ENCODE results near the gene SCEL.

The SCEL gene

GRCh38 chr13:77579959-77580358 lies 44.5 kb downstream of the SCEL start:
- FAIRE-seq (no peak), DNase-seq (ENCODE audit: insufficient read length) (no peak)
- TF ChIP-seq TAF1 (IDR thresholded peaks at IDR 0.05; ENCODE audit: borderline replicate concordance, low read depth, low read length) = no peak
- TF ChIP-seq POLR2AphosphoS5 (IDR thresholded peaks at IDR 0.05; ENCODE audit: low read depth, low read length) = no peak
- TF ChIP-seq POLR2A (IDR thresholded peaks at IDR 0.05; ENCODE audit: low read depth, low read length) = no peak

GRCh38 chr13:77580748-77581147 lies 45.2 kb downstream of the SCEL start:
- TF ChIP-seq POLR2AphosphoS5 (IDR thresholded peaks at IDR 0.05; ENCODE audit: low read depth, low read length) (no peak), TAF1 (IDR thresholded peaks at IDR 0.05; ENCODE audit: borderline replicate concordance, low read depth, low read length) (no peak), POLR2A (IDR thresholded peaks at IDR 0.05; ENCODE audit: low read depth, low read length) (no peak)
- FAIRE-seq (no peak), DNase-seq (ENCODE audit: insufficient read length) (no peak)

DNA sequence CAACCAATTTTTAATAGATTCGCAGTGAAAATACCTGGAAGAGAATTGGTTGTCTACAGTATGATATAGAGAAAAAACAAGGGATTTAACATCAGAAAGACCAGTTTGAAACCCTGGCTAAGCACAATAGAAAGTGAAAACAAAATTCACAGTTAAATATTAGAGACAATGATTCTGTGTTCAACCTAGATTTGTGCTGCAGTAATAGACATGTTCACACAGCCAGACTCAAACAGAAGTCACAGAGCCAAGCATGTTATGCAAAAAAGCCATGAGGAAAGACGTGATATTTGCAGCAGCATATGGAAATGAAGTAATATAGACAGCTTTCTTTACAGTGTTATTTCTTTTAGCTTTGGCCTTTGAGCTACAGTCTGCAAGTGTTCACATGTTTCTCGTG lies 48.1 kb downstream of the SCEL start:
- FAIRE-seq = peak; percentile 24
- DNase-seq (ENCODE audit: insufficient read length) = no peak
- no peak for TF ChIP-seq POLR2A (IDR thresholded peaks at IDR 0.05; ENCODE audit: low read depth, low read length)
- TF ChIP-seq TAF1 (IDR thresholded peaks at IDR 0.05; ENCODE audit: borderline replicate concordance, low read depth, low read length) = no peak
- no peak for TF ChIP-seq POLR2AphosphoS5 (IDR thresholded peaks at IDR 0.05; ENCODE audit: low read depth, low read length)

DNA sequence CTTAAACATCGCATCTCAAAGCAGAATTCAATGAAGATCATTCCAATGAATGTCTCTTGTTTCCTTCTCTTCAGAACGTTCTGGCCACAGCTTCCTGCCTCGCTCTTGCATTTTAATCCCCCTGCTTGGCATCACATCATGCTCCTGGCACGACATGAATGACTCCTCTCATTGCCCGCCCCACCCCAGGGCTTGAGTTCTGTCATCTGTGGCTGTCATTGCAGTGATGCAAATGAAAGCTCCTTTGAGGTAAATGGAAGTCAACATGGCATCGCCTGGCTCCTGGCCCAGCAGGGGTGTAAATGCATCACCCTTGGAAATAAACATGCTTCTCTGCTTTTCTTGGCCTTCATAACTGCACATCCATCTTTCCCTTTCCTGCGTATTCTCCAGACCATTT lies 48.6 kb downstream of the SCEL start:
- TF ChIP-seq POLR2A (IDR thresholded peaks at IDR 0.05; ENCODE audit: low read depth, low read length) = no peak
- no peak for TF ChIP-seq TAF1 (IDR thresholded peaks at IDR 0.05; ENCODE audit: borderline replicate concordance, low read depth, low read length)
- no peak for TF ChIP-seq POLR2AphosphoS5 (IDR thresholded peaks at IDR 0.05; ENCODE audit: low read depth, low read length)
- FAIRE-seq = no peak
- no peak for DNase-seq (ENCODE audit: insufficient read length)

GRCh38 chr13:77595166-77595810 lies 59.8 kb downstream of the SCEL start:
- FAIRE-seq (no peak), DNase-seq (ENCODE audit: insufficient read length) (no peak)
- TF ChIP-seq POLR2A (IDR thresholded peaks at IDR 0.05; ENCODE audit: low read depth, low read length) = no peak
- TF ChIP-seq TAF1 (IDR thresholded peaks at IDR 0.05; ENCODE audit: borderline replicate concordance, low read depth, low read length) = no peak
- no peak for TF ChIP-seq POLR2AphosphoS5 (IDR thresholded peaks at IDR 0.05; ENCODE audit: low read depth, low read length)

GRCh38 chr13:77596777-77597176 lies 61.3 kb downstream of the SCEL start:
- TF ChIP-seq POLR2AphosphoS5 (IDR thresholded peaks at IDR 0.05; ENCODE audit: low read depth, low read length) (no peak), TAF1 (IDR thresholded peaks at IDR 0.05; ENCODE audit: borderline replicate concordance, low read depth, low read length) (no peak), POLR2A (IDR thresholded peaks at IDR 0.05; ENCODE audit: low read depth, low read length) (no peak)
- DNase-seq (ENCODE audit: insufficient read length) (no peak), FAIRE-seq (no peak)

DNA sequence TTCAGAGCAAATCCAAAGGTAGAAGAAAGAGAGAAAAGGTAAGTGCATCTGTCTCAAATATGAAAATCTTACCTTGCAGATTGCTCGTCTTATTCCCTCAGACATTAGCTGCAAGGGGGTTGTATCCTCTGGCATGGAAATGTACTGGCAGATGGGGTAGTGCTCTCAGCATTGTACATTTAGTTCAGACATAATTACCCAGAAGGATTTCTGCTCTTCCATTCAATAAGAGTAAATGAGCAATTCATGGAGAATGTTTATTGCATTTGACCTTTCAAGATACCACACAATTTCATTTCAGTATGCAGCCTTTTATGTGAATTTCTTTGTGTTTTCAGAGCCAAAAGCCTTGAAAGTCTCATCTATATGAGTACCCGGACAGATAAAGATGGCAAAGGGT lies 63.8 kb downstream of the SCEL start:
- no peak for TF ChIP-seq POLR2AphosphoS5 (IDR thresholded peaks at IDR 0.05; ENCODE audit: low read depth, low read length)
- TF ChIP-seq POLR2A (IDR thresholded peaks at IDR 0.05; ENCODE audit: low read depth, low read length) = no peak
- no peak for TF ChIP-seq TAF1 (IDR thresholded peaks at IDR 0.05; ENCODE audit: borderline replicate concordance, low read depth, low read length)
- FAIRE-seq (no peak), DNase-seq (ENCODE audit: insufficient read length) (no peak)

- TF ChIP-seq TAF1 (IDR thresholded peaks at IDR 0.05; ENCODE audit: borderline replicate concordance, low read depth, low read length) (no peak), POLR2AphosphoS5 (IDR thresholded peaks at IDR 0.05; ENCODE audit: low read depth, low read length) (no peak), POLR2A (IDR thresholded peaks at IDR 0.05; ENCODE audit: low read depth, low read length) (no peak)
- DNase-seq (ENCODE audit: insufficient read length) = no peak
- no peak for FAIRE-seq
Measured at GRCh38 chr13:77600701-77601100, 65.2 kb downstream of the SCEL start.

DNA sequence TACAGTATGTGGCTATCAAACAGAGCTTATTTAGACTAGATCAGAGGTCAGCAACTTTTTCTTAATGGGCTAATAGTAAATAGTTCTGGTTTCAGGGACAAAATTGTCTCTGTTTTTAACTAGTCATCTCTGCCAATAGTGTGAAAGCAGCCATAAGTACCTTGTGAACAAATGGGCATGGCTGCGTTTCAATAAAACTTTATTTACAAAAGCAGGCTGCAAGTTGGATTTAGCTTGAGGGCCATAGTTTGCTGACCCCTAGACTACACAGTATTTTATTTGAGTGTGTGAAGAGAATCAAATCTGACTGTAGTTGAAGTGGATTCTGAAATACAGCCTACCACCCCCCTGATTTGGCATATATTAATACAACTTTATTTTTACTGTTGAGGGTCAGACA lies 75.6 kb downstream of the SCEL start:
- FAIRE-seq (no peak), DNase-seq (ENCODE audit: insufficient read length) (no peak)
- no peak for TF ChIP-seq TAF1 (IDR thresholded peaks at IDR 0.05; ENCODE audit: borderline replicate concordance, low read depth, low read length)
- no peak for TF ChIP-seq POLR2AphosphoS5 (IDR thresholded peaks at IDR 0.05; ENCODE audit: low read depth, low read length)
- no peak for TF ChIP-seq POLR2A (IDR thresholded peaks at IDR 0.05; ENCODE audit: low read depth, low read length)

DNA sequence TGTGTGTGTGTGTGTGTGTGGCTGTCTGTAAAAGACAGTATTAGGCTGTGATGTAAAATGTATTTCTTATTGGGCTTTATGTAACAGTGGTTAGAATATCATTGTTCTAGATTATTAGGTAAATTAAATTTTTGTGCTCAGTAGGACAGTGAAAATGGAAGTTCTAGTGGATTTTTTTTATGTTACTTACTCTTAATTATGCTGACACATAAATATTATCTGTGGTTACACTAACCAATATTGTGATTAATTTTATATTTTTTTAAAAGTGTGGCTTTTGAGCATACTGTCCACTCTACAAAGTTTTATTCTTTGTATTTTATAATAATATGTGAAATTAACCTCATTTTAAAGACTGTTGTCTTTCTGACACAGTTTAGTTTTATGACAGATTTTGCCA lies 80.5 kb downstream of the SCEL start:
- DNase-seq (ENCODE audit: insufficient read length) = no peak
- TF ChIP-seq POLR2AphosphoS5 (IDR thresholded peaks at IDR 0.05; ENCODE audit: low read depth, low read length) = no peak
- no peak for TF ChIP-seq TAF1 (IDR thresholded peaks at IDR 0.05; ENCODE audit: borderline replicate concordance, low read depth, low read length)
- no peak for TF ChIP-seq POLR2A (IDR thresholded peaks at IDR 0.05; ENCODE audit: low read depth, low read length)
- FAIRE-seq = no peak

- no peak for FAIRE-seq
- TF ChIP-seq TAF1 (IDR thresholded peaks at IDR 0.05; ENCODE audit: borderline replicate concordance, low read depth, low read length) = no peak
- TF ChIP-seq POLR2AphosphoS5 (IDR thresholded peaks at IDR 0.05; ENCODE audit: low read depth, low read length) = no peak
- no peak for TF ChIP-seq POLR2A (IDR thresholded peaks at IDR 0.05; ENCODE audit: low read depth, low read length)
- no peak for DNase-seq (ENCODE audit: insufficient read length)
Measured at GRCh38 chr13:77619655-77620054, 84.1 kb downstream of the SCEL start.

DNA sequence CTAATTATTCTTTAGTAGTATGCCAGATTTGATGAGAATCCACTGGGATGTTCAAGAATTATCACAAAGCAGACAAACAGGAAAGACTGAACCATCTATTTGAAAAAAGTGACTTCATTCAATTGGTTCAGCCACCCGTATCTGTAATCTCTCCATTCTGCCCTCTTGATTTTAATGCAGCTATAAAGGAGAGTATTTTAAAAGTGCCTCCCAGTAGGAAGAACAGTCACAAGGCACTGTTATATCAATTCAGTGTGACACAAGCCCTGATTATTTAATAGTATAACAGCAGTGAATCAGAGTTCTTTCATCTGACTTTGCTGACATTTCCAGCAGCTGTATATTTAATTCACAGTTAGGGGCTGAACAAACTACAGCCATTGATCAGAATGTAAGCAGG lies 84.6 kb downstream of the SCEL start:
- FAIRE-seq (no peak), DNase-seq (ENCODE audit: insufficient read length) (no peak)
- no peak for TF ChIP-seq TAF1 (IDR thresholded peaks at IDR 0.05; ENCODE audit: borderline replicate concordance, low read depth, low read length)
- no peak for TF ChIP-seq POLR2A (IDR thresholded peaks at IDR 0.05; ENCODE audit: low read depth, low read length)
- no peak for TF ChIP-seq POLR2AphosphoS5 (IDR thresholded peaks at IDR 0.05; ENCODE audit: low read depth, low read length)
